HL-60/S4 (cell line): Measurements from ENCODE around the gene PDCD5.

Experiments used
- in situ Hi-C: fragments of 300-500 bp; cut with MboI; formaldehyde crosslinking; loops from 2 replicates; pipeline ENCODE4 v1.14.3; 2022; ENCODE audit warnings: low sequenced_read_pairs

The PDCD5 gene

GRCh38 chr19:32627714-32628270, 46.8 kb downstream of the PDCD5 start:
- in situ Hi-C loops: no loop called here

DNA sequence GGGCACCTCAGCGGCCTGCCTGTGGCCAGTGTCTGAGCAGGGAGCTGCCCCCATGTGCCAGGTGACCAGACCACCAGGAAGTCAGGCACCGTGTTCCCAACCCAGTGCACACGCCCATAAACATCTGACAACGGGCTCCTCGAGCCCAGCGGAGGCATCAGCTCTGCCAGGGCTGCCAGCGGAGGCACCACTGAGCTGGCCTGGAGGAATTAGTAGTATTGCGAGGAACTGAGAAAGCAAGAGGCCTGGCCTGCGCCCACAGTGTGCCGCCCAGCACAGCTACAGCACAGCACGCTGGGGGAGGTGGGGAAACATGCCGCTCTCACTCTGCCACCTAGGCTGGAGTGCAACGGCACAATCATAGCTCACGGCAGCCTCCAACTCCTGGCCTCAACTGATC, 49.3 kb downstream of the PDCD5 start:
- in situ Hi-C loops: no loop called here

- in situ Hi-C loops: no loop called here
Observed at GRCh38 chr19:32631381-32631780, 50.4 kb downstream of the PDCD5 start.
